Transverse colon (tissue), 4 donors: ENCODE data around the gene TMEM131L. TPM values are rescaled to one million over a fixed set of nuclear protein-coding genes. Genes with fewer than 3 reads are reported as not detected.
"Not testable (repeated sequence)": the region's sequence is repeated elsewhere in the genome, so short reads cannot be mapped to it uniquely, and the experiment has no call there.

ENCODE experiments used
- DNase-seq: peaks from one replicate; pipeline ENCODE4 v3.0.0-alpha.2; 2019
- H3K27ac ChIP-seq, 4 donors: fragments of 200-600 bp; sonication (generic); 2 replicates each; pipeline ENCODE4 v1.5.1; 2016 to 2018; ENCODE audit warnings: inconsistent platforms in 4 of 4
- H3K27me3 ChIP-seq: fragments of 200-600 bp; sonication (generic); 2 replicates; pipeline ENCODE4 v1.5.1; 2017; ENCODE audit warnings: inconsistent platforms
- H3K36me3 ChIP-seq, 4 donors: fragments of 200-600 bp; sonication (generic); 2 replicates each; pipeline ENCODE4 v1.5.1; 2017 to 2019; ENCODE audit warnings: inconsistent platforms in 4 of 4
- H3K4me1 ChIP-seq, 4 donors: fragments of 200-600 bp; sonication (generic); 2 replicates each; pipeline ENCODE4 v1.5.1; 2017 to 2020; ENCODE audit warnings: inconsistent platforms in 4 of 4
- H3K4me3 ChIP-seq, 4 donors: fragments of 200-600 bp; sonication (generic); 1 replicate in 1 of 4; 2 replicates in 3 of 4; pipeline versions ENCODE4 v1.5.1 to v1.6.1; 2017 to 2019; ENCODE audit warnings: inconsistent platforms in 4 of 4
- H3K9me3 ChIP-seq, 2 donors: fragments of 200-600 bp; sonication (generic); 2 replicates each; pipeline ENCODE4 v1.5.1; 2017 to 2019; ENCODE audit warnings: inconsistent platforms in 2 of 2
- EP300 ChIP-seq: sonication (generic); formaldehyde crosslinking; IDR thresholded peaks from one replicate; pipeline ENCODE4 v1.6.1; 2017; ENCODE audit warnings: antibody characterized with exemption, low read depth
- POLR2A ChIP-seq: fragments of 450-650 bp; IDR thresholded peaks from one replicate; pipeline ENCODE4 v1.6.1; 2016; ENCODE audit warnings: antibody characterized with exemption, mild to moderate bottlenecking, moderate library complexity
- POLR2AphosphoS5 ChIP-seq, 3 donors: sonication (generic); formaldehyde crosslinking; IDR thresholded peaks; one replicate each; pipeline ENCODE4 v1.6.1; 2016; ENCODE audit warnings: antibody characterized with exemption in 3 of 3
- WGBS, 2 donors: methylation state at CpG; one replicate each; pipeline ENCODE4 v1.1.5; 2018; ENCODE audit warnings: low coverage in 1 of 2; 5-methylcytosine and 5-hydroxymethylcytosine counted together
- in situ Hi-C, 4 donors: fragments of 200-750 bp; cut with MboI; loops; one replicate each; pipeline versions ENCODE4 v1.15.0 to v1.15.1; 2017; ENCODE audit warnings: low sequenced_read_pairs in 3 of 4, low pct_ligation_motif_present in 1 of 4, low pct_unique_long_range_greater_than_20kb in 1 of 4
- intact Hi-C: fragments of 100-400 bp; cut with DNase I; formaldehyde crosslinking; loops from one replicate; pipeline ENCODE4 v1.15.1; 2023; ENCODE audit warnings: low total_unique reads
- total RNA-seq, 4 donors: library from RNA; depleted of rRNA; stranded (reverse); fragments of >200 nt; gene quantifications; one replicate each; pipeline ENCODE4 v1.1.0, GENCODE V29; 2016
- TF ChIP-seq, protein P1 (sequence below), 5 experiments: fragments of 200-600 bp in 3 of 5; fragments of 450-650 bp in 2 of 5; sonication (generic) in 3 of 5; IDR thresholded peaks; 1 replicate in 2 of 5; 2 replicates in 3 of 5; pipeline ENCODE4 v1.5.1; 2016 to 2017; ENCODE audit warnings: antibody characterized with exemption in 5 of 5, inconsistent platforms in 3 of 5, mild to moderate bottlenecking in 2 of 5, moderate library complexity in 1 of 5

The TMEM131L gene
- total RNA-seq, 4 donors from 2014 or later: 5.2 to 14.8 (median 8.3) TPM

DNA sequence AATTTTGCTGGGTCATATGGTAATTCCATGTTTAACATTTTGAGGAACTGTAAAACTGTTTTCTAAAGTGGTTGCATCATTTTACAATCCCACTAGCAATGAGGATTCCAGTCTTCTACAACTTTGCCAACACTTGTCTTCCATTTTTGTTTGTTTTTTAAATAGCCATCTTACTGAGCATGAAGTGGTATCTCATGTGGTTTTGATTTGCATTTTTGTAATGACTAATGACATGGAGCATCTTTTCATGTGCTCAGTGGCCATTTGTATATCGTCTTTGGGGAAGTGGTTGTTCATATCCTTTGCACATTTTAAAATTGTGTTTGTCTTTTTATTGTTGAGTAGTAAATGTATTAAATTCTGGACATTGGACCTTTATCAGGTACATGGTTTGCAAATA is 94.7 kb downstream of the TMEM131L start:
- intact Hi-C loops (no loop called here), in situ Hi-C loops (no loop called here)
- DNase-seq: no peak
- Histone ChIP-seq H3K27me3 (no peaks in the 10 kb centered on the region), H3K4me3 (no peak overlapping the region), H3K4me1 (peaks cover 7 to 20% (median 12%) of the 10 kb centered on the region in 4 donors), H3K27ac (no peak overlapping the region), H3K9me3 (no peaks in the 10 kb centered on the region), H3K36me3 (peaks cover 0 to 8% (median 0%) of the 10 kb centered on the region in 4 donors)
- no peak for TF ChIP-seq EP300
- WGBS, 2 donors: 70 to 77% methylated on average over 1 of the region's 1 CpG

DNA sequence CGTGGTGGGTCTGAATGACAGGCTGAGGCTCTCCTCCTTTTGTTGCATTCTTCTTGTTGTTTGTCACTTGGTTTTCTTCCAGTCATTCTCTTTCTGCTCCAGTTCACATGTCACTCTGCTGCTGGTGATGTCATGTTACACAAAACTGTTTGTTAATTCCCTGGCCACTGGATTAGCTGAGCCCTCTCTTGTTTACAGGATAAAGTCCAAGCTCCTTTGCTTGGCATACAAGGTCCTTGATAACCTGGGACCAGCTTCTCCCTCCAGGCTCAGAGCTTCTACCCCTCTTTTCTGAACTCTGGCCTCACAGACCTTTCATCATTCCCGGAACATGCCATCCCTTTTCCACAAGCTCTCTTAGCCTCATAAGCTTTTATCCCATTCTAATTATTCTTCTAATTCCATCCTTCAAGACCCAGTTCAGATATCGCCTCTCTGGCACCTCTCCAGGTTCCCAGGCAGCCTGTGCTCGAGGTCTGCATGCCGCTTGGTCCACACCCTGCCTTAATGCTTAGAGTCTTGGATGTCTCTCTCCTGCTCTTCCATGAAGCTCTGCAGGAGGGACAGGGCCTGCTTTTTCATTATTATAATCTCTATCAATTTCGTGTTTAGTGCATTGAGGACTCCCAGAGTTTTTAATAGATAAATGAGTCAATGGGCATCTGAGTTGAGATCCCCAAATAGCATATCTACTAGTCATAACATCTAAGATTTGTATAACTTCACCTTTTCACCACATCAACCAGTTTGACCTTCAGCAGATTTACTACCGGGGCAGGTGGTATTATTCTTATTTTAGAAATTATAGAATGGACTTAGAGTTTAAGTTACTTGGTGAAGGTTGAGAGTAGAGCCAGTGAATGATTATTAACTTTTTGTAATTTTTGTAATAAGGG is 98.7 kb downstream of the TMEM131L start:
- in situ Hi-C loops: no loop called here
- H3K4me3 ChIP-seq: no peak overlapping the region
- peak overlapping the region; percentile 19 to 48 (median 25) for H3K27ac ChIP-seq
- intact Hi-C loops: no loop called here
- peaks cover 7 to 10% (median 9%) of the 10 kb centered on the region in 4 donors for H3K4me1 ChIP-seq
- DNase-seq: no peak
- WGBS, 2 donors: 49 to 57% methylated on average over 6 to 7 of the region's 7 CpGs
- H3K36me3 ChIP-seq: peaks cover 0 to 4% (median 0%) of the 10 kb centered on the region in 4 donors
- TF ChIP-seq, protein P1, sequence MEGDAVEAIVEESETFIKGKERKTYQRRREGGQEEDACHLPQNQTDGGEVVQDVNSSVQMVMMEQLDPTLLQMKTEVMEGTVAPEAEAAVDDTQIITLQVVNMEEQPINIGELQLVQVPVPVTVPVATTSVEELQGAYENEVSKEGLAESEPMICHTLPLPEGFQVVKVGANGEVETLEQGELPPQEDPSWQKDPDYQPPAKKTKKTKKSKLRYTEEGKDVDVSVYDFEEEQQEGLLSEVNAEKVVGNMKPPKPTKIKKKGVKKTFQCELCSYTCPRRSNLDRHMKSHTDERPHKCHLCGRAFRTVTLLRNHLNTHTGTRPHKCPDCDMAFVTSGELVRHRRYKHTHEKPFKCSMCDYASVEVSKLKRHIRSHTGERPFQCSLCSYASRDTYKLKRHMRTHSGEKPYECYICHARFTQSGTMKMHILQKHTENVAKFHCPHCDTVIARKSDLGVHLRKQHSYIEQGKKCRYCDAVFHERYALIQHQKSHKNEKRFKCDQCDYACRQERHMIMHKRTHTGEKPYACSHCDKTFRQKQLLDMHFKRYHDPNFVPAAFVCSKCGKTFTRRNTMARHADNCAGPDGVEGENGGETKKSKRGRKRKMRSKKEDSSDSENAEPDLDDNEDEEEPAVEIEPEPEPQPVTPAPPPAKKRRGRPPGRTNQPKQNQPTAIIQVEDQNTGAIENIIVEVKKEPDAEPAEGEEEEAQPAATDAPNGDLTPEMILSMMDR (IDR thresholded peaks at IDR 0.05): no peak
- no peak for TF ChIP-seq EP300
- TF ChIP-seq POLR2AphosphoS5 (IDR thresholded peaks at IDR 0.05): no peak
- no peak for TF ChIP-seq POLR2A
- no peaks in the 10 kb centered on the region for H3K27me3 ChIP-seq
- H3K9me3 ChIP-seq: no peaks in the 10 kb centered on the region

DNA sequence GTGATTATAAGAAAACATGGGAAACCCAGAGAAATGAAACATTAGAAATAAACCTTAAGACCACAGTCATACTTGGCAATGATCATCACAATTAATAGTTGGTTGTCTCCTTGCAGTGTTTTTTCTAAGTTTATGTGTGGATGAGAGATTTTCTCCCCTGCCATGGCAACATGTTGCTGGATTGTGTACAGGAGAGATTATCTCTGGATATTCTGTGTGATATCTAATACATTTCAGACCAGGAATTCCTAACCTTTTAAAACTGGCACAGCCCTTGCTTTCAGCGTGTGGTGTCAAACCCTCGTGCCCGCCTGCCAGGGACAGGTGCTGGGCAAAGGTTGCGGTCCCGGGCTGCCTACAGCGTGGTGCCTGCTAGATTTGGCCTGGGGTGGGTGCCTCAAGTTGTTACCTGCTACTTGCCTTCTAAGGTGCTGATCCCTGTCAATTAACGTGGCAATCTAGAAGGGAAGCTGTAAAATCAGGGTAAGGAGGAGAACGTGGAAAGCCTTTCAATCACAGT is 100.5 kb downstream of the TMEM131L start:
- no peaks in the 10 kb centered on the region for H3K27me3 ChIP-seq
- WGBS, 2 donors: 45 to 58% methylated on average over 2 to 8 of the region's 8 CpGs
- intact Hi-C loops (no loop called here), in situ Hi-C loops (no loop called here)
- no peaks in the 10 kb centered on the region for H3K9me3 ChIP-seq
- no peak overlapping the region for H3K4me3 ChIP-seq
- DNase-seq: peak; percentile 33
- H3K4me1 ChIP-seq: peaks cover 7 to 10% (median 9%) of the 10 kb centered on the region in 4 donors
- TF ChIP-seq POLR2AphosphoS5 (IDR thresholded peaks at IDR 0.05) (no peak), EP300 (no peak), POLR2A (no peak)
- TF ChIP-seq, protein P1 (IDR thresholded peaks at IDR 0.05): no peak
- H3K36me3 ChIP-seq: no peaks in the 10 kb centered on the region
- H3K27ac ChIP-seq: no peak overlapping the region

DNA sequence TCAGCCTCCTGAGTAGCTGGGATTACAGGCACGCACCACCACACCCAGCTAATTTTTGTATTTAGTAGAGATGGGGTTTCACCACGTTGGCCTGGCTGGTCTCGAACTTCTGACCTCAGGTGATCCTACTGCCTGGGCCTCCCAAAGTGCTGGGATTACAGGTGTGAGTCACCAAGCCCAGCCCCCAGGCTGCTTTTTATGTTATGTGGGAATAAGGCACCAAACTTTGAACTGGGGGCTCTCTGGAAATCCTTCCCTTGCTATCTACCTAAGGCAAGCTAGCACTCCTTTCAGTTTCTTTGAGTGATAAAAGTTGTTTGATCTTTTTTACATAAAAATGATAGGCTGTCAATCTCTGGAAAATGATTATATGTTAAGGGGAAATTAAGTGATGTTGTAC is 101.5 kb downstream of the TMEM131L start:
- peaks cover 7 to 10% (median 9%) of the 10 kb centered on the region in 4 donors for H3K4me1 ChIP-seq
- intact Hi-C loops, H3K4me3 ChIP-seq, in situ Hi-C loops, H3K27me3 ChIP-seq, DNase-seq, H3K9me3 ChIP-seq, H3K36me3 ChIP-seq, H3K27ac ChIP-seq: not testable (repeated sequence)
- 89% methylated on average over 3 of the region's 3 CpGs; no CpG with 5 or more reads in 1 of the 2 donors for WGBS, 2 donors

DNA sequence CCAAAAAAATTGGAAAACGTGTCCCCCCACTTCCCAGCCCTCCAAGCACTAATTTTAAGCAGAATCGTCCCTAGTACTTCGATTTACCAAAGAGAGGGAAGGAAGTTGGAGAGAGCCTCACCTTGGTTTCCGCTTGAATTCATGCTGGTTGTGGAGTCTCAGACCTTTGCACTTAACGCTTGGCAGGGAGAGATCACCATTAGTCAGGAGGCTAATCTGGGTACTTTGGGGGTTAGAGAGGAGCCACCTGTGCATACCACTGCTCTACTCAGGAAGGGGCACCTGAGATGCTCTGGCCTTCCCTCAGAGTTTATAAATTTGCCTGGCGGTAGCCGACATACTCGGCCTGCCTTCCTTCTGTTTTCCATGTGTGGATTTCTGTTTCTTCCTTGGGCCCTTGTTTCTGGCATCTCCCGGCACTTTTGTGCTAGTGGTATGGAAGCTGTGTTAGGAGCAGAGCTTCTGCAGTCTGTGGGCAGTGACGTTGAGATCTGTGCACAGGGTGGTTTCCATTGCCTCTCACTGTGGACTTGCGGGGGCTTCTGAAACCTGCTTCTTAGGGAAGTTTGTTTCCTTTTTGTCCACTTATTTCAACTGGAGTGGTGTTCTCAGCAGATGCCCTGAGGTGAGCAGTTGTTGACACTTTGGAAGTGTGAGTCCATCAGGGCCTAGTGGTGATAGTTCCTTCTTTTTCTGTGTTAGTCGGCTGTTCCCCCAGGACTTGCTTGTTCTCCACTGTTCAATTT is 104.2 kb downstream of the TMEM131L start:
- TF ChIP-seq POLR2A (no peak), EP300 (no peak)
- TF ChIP-seq, protein P1 (IDR thresholded peaks at IDR 0.05): no peak
- H3K9me3 ChIP-seq: no peaks in the 10 kb centered on the region
- H3K4me1 ChIP-seq: peaks cover 0 to 15% (median 4%) of the 10 kb centered on the region in 4 donors
- H3K36me3 ChIP-seq: no peaks in the 10 kb centered on the region
- in situ Hi-C loops (loop anchor here (5.0 to 10.0 kb wide), 5 partner anchors 136 to 226 kb away; partner anchors contain the start of gene MND1 (in 1 of the 4)), intact Hi-C loops (loop anchor here (10.0 kb wide), 2 partner anchors 116 to 426 kb away; no protein-coding TSS in a partner anchor)
- no peak overlapping the region for H3K4me3 ChIP-seq
- 83 to 97% methylated on average over 5 to 12 of the region's 12 CpGs for WGBS, 2 donors
- no peaks in the 10 kb centered on the region for H3K27me3 ChIP-seq
- no peak for DNase-seq
- H3K27ac ChIP-seq: no peak overlapping the region
